ENCODE data around the gene NPAS3. TPM values are rescaled to one million over a fixed set of nuclear protein-coding genes. Genes with fewer than 3 reads are reported as not detected.

NPAS3 gene
- total and polyA plus RNA-seq, 7 donors, result 0.04 to 1.5 (median 0.39) TPM

DNA sequence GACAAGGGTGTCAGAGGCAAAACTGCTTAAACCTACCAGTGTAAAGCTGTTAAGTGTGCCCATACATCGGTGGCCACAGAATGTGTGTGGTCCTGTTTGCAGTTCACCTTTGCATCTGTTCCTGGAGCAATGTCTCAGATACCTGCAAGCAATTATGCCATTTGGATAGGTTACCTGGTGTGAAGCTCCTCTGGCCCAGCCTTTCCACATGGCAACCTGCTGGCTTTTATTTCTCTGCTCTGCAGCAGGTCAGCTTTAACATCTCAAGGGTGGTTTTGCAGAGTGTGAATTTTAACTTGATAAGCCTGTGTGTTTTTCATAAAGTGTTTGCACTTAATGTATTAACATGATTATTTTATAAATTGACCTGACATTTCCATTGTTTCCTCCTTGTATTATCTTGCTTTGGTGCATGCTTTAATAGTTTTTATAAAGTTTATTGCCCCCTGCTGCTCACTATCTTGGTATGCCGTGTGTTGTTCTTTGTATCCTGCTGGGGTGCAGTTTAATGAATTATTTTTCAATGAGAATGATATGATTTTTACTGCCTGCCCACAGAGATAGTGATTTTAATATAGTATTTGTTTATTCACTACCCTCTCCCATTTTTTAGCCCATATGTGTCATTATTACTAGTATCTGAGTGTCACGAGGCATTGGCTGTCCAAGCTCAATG is 403.8 kb downstream of the NPAS3 start:
- intact Hi-C loops (cut with DNase I), result no loop called here
- peaks cover 9% of the 10 kb centered on the region for H3K9me3 ChIP-seq
- no peaks in the 10 kb centered on the region for H3K27me3 ChIP-seq (ENCODE audit: insufficient read depth in 3 of 3, low read length in 2 of 3)
- ATAC-seq, result no peak
- TF ChIP-seq, protein P1, sequence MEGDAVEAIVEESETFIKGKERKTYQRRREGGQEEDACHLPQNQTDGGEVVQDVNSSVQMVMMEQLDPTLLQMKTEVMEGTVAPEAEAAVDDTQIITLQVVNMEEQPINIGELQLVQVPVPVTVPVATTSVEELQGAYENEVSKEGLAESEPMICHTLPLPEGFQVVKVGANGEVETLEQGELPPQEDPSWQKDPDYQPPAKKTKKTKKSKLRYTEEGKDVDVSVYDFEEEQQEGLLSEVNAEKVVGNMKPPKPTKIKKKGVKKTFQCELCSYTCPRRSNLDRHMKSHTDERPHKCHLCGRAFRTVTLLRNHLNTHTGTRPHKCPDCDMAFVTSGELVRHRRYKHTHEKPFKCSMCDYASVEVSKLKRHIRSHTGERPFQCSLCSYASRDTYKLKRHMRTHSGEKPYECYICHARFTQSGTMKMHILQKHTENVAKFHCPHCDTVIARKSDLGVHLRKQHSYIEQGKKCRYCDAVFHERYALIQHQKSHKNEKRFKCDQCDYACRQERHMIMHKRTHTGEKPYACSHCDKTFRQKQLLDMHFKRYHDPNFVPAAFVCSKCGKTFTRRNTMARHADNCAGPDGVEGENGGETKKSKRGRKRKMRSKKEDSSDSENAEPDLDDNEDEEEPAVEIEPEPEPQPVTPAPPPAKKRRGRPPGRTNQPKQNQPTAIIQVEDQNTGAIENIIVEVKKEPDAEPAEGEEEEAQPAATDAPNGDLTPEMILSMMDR (IDR thresholded peaks at IDR 0.05), result no peak
- no peak overlapping the region for H3K27ac ChIP-seq
- WGBS, 3 donors, result 86 to 91% (median 90%) methylated on average over 3 of the region's 3 CpGs
- no peak overlapping the region for H3K4me3 ChIP-seq
- no peaks in the 10 kb centered on the region for H3K4me1 ChIP-seq
- no peaks in the 10 kb centered on the region for H3K36me3 ChIP-seq (ENCODE audit: insufficient read depth in 1 of 2, low read depth in 1 of 2)
- no peak for DNase-seq

DNA sequence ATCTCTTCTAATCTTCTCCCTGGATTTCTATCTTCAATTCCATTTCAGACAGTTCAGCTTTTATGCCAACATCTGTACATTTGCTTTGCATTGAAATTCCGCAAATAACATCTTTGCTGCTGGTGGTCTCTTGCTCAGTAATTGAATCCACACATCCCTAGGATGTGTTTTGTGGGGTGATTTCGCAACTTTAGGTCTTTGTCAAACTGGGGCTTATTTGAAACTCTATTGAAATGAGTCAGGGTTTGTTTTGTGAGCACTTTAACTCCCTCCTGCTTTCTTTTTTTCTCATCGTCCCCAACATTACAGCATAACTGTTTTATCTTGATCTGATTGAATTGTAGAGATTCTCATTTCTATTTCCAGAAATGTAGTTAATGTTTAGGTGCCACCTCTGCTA is 404.3 kb downstream of the NPAS3 start:
- H3K36me3 ChIP-seq (ENCODE audit: insufficient read depth in 1 of 2, low read depth in 1 of 2), result no peaks in the 10 kb centered on the region
- DNase-seq (no peak), ATAC-seq (no peak)
- H3K27ac ChIP-seq, result no peak overlapping the region
- peaks cover 3% of the 10 kb centered on the region for H3K9me3 ChIP-seq
- no peaks in the 10 kb centered on the region for H3K27me3 ChIP-seq (ENCODE audit: insufficient read depth in 3 of 3, low read length in 2 of 3)
- intact Hi-C loops (cut with DNase I), result no loop called here
- H3K4me3 ChIP-seq, result no peak overlapping the region
- TF ChIP-seq, protein P1 (IDR thresholded peaks at IDR 0.05), result no peak
- no peaks in the 10 kb centered on the region for H3K4me1 ChIP-seq
- 85 to 95% (median 91%) methylated on average over 3 of the region's 3 CpGs for WGBS, 3 donors

DNA sequence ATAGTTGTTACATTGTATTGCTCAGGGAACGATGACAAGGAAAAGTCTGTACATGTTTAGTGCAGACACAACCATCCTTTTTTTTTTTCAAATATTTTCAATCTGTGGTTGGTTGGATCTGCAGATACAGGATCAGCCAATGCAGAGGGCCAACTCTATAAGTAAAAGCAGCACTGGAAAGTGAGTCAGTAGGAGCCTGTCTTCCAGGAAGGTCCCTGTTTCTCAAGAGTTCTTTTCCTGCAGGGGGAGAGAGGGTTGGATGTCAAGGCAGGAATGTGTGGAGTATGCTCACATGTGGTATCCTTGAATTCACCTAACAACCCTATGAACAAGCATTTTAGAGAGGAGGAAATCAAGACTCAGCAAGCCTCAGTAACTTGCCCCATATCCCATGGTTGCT is 409.1 kb downstream of the NPAS3 start:
- no peak for DNase-seq
- TF ChIP-seq, protein P1 (IDR thresholded peaks at IDR 0.05), result no peak
- peaks cover 0 to 2% (median 0%) of the 10 kb centered on the region in 3 donors for H3K27me3 ChIP-seq (ENCODE audit: insufficient read depth in 3 of 3, low read length in 2 of 3)
- intact Hi-C loops (cut with DNase I), result no loop called here
- H3K36me3 ChIP-seq (ENCODE audit: insufficient read depth in 1 of 2, low read depth in 1 of 2), result no peaks in the 10 kb centered on the region
- H3K27ac ChIP-seq, result no peak overlapping the region
- no peaks in the 10 kb centered on the region for H3K4me1 ChIP-seq
- no peak for ATAC-seq
- 95 to 97% (median 95%) methylated on average over 1 of the region's 1 CpG for WGBS, 3 donors
- no peak overlapping the region for H3K4me3 ChIP-seq
- no peaks in the 10 kb centered on the region for H3K9me3 ChIP-seq

DNA sequence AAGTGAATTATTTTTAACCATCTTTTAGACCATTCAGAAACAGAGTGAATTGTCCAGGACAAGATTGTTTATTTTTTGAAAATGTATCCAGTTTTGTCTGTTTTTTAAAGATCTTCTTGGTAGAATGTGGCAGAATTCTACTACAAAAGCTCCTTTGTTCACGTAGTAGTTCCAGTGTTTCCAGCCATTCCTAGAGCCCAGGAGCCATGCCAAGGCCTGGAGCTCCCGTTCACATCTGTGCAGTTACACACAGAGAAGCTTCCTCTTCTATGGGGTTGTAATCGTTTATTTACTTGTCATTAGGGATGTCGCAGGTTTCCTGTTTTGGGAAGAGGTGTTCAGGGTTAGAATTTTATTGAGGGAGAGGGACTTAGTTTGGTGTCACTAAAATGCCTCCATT is 409.8 kb downstream of the NPAS3 start:
- TF ChIP-seq, protein P1 (IDR thresholded peaks at IDR 0.05), result no peak
- H3K4me3 ChIP-seq, result no peak overlapping the region
- no peak for ATAC-seq
- H3K36me3 ChIP-seq (ENCODE audit: insufficient read depth in 1 of 2, low read depth in 1 of 2), result no peaks in the 10 kb centered on the region
- H3K9me3 ChIP-seq, result no peaks in the 10 kb centered on the region
- 38 to 50% (median 44%) methylated on average over 4 of the region's 4 CpGs for WGBS, 3 donors
- DNase-seq, result no peak
- intact Hi-C loops (cut with DNase I), result no loop called here
- no peak overlapping the region for H3K27ac ChIP-seq
- no peaks in the 10 kb centered on the region for H3K4me1 ChIP-seq
- H3K27me3 ChIP-seq (ENCODE audit: insufficient read depth in 3 of 3, low read length in 2 of 3), result peaks cover 0 to 2% (median 0%) of the 10 kb centered on the region in 3 donors

DNA sequence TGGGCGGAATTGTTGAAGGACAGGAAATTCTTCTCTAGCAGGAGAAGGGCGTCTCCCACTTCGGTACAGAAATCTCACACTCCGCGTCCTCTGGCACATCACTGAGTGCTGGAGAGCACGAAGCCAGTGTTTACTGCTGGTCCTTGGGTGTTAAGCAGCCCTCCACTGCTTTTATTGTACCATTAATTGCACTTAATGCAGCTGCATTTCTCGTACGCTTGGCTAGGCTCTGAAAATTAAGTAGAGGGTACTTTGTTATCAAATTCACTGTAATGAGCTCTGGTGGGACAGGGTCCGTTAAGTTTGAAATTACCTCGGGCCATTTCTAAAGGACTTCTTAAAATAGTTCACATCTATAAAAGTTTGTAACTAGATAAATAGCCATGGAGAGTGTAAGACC is 411.2 kb downstream of the NPAS3 start:
- TF ChIP-seq, protein P1 (IDR thresholded peaks at IDR 0.05), result no peak
- Histone ChIP-seq H3K9me3 (no peaks in the 10 kb centered on the region), H3K4me1 (no peaks in the 10 kb centered on the region), H3K4me3 (no peak overlapping the region), H3K27ac (no peak overlapping the region), H3K27me3 (ENCODE audit: insufficient read depth in 3 of 3, low read length in 2 of 3) (peaks cover 0 to 2% (median 0%) of the 10 kb centered on the region in 3 donors), H3K36me3 (ENCODE audit: insufficient read depth in 1 of 2, low read depth in 1 of 2) (no peaks in the 10 kb centered on the region)
- DNase-seq (no peak), ATAC-seq (no peak)
- intact Hi-C loops (cut with DNase I), result no loop called here
- 75 to 82% (median 81%) methylated on average over 10 of the region's 10 CpGs for whole genome bisulfite sequencing, 3 donors

Measured in psoas muscle (tissue), 8 donors.